HG02840 (cell line): ENCODE data around the gene COPZ1.
"Not testable (repeated sequence)": the region's sequence is repeated elsewhere in the genome, so short reads cannot be mapped to it uniquely, and the experiment has no call there.

Source experiments
- ATAC-seq: cut with Tn5 transposase; IDR thresholded peaks from one replicate; pipeline ENCODE4 v1.9.1; 2021; ENCODE audit warnings: mild to moderate bottlenecking, moderate library complexity, moderate number of reproducible peaks; ENCODE audit not compliant: unreplicated experiment, low FRiP score

The COPZ1 gene

DNA sequence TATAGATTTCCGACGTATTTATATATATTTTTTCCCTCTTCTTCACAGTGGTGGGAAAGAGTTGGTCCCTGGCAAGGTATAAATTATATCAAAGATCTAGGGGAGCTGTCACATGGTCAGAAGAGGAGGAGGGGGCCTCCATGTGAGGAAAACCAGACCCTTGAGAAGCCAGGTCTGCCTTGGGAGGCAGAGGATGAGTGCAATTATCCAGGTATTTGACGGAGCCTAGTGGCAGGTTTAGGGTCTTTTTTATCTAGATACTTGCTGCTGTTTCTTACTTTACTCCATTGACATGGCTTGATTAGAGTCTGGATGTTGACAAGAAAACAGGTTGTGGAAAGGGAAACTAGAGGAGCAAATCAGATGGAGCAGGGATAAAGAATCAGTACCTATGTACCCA lies 5.5 kb downstream of the COPZ1 start:
- no peak for ATAC-seq

DNA sequence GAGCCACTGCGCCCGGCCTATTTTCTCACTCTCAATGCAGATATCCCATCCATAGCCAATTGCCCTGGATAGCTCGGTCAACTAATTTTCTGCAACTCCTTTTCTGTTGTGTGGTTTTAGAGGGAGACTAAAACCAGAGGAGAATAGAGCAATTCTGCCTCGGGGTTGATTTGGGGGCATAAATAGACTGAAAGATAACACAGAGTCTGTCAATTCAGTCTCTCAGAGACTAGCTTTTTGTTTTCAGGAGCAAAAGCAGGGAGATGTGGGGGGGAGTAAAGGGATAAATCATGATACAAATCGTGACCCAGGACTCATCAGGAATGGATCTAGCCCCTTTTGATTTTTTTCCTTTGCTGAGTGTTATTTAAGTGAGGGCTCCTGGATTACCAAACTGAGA lies 6.5 kb downstream of the COPZ1 start:
- ATAC-seq: no peak

GRCh38 chr12:54333420-54334034 lies 8.6 kb downstream of the COPZ1 start:
- no peak for ATAC-seq

- ATAC-seq: no peak
Observed at GRCh38 chr12:54337280-54337842, 12.4 kb downstream of the COPZ1 start.

GRCh38 chr12:54337854-54338650 lies 13.1 kb downstream of the COPZ1 start:
- no peak for ATAC-seq

DNA sequence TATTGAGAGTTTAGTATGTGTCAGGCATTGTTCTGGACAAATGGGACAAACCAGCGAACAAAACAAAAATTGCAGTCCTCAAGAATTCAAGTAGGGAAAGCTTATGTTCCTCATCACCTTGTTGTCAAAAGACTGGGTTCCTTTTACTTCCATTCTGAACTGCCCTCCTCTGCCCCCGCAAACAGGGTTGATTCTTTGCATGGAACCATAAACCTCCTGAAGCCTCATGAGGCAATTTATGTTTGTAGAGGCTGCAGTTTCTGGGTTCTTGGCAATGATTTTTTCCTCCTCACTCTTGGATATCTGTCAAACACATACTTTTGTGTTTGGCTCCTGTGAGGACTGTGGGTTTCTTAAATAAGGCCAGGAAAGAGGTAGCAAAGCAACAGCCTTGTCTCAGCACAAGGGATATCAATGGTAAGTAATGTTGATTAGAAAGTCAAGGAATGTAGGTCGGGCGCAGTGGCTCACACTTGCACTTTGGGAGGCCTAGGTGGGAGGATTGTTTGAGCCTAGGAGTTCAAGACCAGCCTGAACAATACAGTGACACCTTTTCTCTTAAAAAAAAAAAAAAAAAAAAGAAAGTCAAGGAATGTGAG lies 13.9 kb downstream of the COPZ1 start:
- no peak for ATAC-seq

GRCh38 chr12:54340846-54341245 lies 15.9 kb downstream of the COPZ1 start:
- no peak for ATAC-seq

DNA sequence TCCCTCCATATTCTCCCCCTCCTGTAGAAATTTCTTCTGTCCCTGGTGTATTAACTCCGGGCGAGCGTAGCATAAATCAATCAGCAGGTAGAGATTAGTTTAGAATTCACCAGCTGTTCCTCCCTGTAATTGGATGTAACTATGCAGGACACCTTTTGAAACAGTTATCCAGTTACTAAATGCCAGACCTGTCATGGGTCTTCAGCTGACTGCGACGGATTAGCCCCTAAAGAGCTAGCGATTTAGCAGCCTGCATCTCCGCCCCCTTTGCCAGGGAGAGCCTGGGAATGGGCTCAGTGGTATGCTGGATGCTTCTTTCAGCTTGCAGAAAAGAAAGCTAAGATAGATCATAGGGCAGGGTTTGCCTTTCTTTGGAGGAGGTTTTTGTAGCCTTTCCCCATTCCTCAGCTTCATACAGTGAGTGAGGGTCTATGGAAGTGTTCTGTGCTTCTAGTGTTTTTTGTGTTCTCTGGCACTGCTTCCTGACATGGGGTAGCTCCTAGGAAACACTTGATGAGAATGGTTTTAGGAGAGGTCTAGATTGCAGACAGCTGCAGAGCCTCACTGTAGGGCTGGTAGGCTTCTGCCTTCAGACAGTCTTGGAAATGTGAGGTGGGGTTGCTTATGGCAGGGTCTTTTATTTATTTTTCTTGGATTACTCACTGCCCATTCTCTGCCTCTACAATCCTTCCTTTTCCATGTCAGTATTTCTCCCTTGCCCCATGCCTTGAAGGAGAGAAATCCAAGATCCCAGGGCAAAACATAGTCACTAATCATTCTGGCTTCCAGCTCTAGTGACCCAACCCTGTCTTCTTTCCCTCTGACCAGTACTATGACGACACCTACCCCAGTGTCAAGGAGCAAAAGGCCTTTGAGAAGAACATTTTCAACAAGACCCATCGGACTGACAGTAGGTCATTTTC lies 16.7 kb downstream of the COPZ1 start:
- no peak for ATAC-seq

DNA sequence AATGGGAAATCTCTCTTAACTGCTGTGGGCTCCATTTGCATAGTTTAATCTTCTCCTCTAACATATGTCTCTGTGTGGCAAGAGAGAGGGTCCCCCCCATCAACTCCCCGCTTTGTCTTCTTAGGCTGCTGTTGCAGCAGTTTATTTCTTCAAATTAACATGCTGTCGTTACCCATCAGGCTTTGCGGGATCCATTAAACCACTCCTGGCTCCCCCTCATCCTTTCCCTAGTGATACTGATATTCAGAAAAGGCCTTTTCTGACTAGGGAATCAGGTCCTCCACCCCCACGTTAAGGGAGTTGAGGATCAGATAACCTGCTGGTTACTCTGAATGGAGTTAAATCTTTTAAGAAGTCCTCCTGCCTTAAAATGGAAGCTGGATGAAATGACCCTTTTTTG lies 24.1 kb downstream of the COPZ1 start:
- ATAC-seq: no peak

GRCh38 chr12:54349679-54350078 lies 24.7 kb downstream of the COPZ1 start:
- no peak for ATAC-seq

GRCh38 chr12:54350743-54351142 lies 25.8 kb downstream of the COPZ1 start:
- no peak for ATAC-seq

GRCh38 chr12:54351341-54351740 lies 26.4 kb downstream of the COPZ1 start:
- no peak for ATAC-seq

- ATAC-seq: no peak
Observed at GRCh38 chr12:54352022-54352531, 27.1 kb downstream of the COPZ1 start.

GRCh38 chr12:54352891-54353874 lies 28.3 kb downstream of the COPZ1 start:
- no peak for ATAC-seq

DNA sequence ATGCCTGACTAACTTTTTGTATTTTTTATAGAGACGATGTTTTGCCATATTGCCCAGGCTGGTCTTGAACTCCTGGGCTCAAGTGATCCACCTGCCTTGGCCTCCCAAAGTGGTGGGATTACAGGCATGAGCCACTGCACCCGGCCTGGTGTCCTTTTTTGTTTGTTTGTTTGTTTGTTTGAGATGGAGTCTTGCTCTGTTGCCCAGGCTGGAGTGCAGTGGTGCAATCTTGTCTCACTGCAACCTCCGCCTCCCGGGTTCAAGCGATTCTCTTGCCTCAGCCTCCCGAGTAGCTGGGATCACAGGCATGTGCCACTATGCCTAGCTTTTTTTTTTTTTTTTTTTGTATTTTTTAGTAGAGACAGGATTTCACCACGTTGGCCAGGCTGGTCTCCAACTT lies 29.3 kb downstream of the COPZ1 start:
- ATAC-seq: not testable (repeated sequence)

DNA sequence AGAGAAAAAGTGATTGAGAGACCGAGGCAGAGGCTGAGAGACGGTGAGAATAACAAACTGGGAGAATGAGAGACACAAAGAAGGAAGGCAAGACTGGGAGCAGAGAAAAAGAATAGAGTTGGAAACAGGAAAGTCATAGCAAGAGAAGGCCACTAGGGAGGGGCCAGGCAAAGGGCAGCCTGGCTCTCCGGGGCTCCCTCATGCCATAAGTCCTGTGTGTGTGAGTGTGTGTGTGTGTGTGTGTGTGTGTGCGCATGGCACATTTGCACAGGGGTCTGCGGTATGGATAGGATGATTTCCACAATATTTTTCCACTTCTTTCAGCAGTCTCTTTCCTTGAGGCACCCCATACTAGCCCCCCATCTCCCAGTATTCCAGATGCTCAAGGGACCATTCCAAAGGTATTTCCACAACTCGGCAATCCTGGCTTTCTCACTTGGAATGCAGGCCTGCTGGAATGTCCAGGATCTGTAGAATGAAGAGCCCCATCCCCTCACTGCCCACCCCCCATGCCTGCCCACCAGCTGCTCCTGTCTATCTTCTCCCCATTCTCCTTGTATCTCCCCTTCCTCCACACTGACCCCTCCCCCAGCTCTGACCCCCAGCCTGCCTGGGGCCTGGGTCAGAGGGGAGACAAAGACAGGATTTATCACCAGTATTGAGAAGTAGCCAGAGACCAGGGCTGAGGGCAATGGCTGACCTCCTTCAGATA lies 30.3 kb downstream of the COPZ1 start:
- ATAC-seq: no peak

DNA sequence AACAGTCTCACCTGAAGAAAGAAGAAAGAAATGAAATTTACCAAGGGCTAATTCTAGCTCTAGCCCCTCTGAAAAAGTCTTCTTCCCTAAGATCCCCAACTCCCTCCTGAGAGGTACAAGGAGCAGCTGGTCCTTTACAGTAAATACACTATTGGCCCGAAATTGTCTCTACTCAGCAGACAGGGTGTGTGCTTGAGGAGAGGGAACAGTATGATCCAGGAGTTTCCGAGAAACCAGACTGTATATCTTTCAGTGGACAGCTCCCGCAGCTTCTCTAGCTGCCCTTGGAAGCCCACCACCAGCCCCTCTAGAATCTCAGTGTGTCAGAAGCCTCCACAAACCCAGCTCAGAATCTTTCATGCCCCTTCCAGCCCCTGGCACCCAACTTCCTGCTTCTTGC lies 31.3 kb downstream of the COPZ1 start:
- ATAC-seq: no peak

DNA sequence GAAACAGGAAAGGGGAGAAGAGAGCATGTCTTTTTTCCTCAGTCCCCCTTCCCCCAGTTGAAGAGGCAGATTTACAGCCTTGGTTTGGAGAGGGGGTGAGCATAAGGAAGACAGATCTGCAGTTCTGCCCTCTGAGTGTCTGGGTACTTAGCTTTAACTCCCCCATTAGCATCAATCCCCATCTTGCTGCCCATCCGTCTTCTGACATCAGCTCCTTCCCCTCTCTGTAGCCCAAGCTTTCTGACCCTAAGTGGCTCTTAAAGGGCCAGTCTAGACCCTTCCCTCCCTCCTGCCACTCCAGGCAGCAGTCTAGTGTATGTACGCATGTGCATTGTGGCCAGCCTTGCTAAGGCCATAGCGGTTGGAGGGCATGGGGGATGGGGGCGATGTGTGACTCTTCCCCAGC lies 32.0 kb downstream of the COPZ1 start:
- no peak for ATAC-seq
